Measurements from ENCODE around the gene F2R.

- TF ChIP-seq, protein P1, sequence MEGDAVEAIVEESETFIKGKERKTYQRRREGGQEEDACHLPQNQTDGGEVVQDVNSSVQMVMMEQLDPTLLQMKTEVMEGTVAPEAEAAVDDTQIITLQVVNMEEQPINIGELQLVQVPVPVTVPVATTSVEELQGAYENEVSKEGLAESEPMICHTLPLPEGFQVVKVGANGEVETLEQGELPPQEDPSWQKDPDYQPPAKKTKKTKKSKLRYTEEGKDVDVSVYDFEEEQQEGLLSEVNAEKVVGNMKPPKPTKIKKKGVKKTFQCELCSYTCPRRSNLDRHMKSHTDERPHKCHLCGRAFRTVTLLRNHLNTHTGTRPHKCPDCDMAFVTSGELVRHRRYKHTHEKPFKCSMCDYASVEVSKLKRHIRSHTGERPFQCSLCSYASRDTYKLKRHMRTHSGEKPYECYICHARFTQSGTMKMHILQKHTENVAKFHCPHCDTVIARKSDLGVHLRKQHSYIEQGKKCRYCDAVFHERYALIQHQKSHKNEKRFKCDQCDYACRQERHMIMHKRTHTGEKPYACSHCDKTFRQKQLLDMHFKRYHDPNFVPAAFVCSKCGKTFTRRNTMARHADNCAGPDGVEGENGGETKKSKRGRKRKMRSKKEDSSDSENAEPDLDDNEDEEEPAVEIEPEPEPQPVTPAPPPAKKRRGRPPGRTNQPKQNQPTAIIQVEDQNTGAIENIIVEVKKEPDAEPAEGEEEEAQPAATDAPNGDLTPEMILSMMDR (IDR thresholded peaks at IDR 0.05; ENCODE audit: low read length), result no peak
- TF ChIP-seq EZH2 (optimal IDR thresholded peaks at IDR 0.05; ENCODE audit: low read depth, low read length), result no peak
Observed at GRCh38 chr5:76696251-76696650, 19.7 kb upstream of the F2R start.

All from MM.1S (cell line).